HepG2 (cell line): ENCODE data around the gene DOCK1.

ENCODE experiments used
- CHD4 ChIP-seq: fragments of 200-600 bp; sonication (generic); IDR thresholded peaks from 2 replicates; pipeline ENCODE4 v1.7.0; 2017; ENCODE audit warnings: mild to moderate bottlenecking, low read length, borderline replicate concordance
- CREB1 ChIP-seq, 2 experiments: fragments of 450-650 bp in 1 of 2; IDR thresholded peaks; 2 replicates each; pipeline ENCODE4 v1.6.1; 2016 to 2017; ENCODE audit warnings: control low read depth in 1 of 2, mild to moderate bottlenecking in 1 of 2, missing compliant biosample characterization in 1 of 2, missing genetic modification characterization in 1 of 2
- CTCF ChIP-seq: sonication (generic); formaldehyde crosslinking; IDR thresholded peaks from 2 replicates; pipeline ENCODE4 v1.5.0; 2020; ENCODE audit warnings: mild to moderate bottlenecking, missing genetic modification reagents, moderate library complexity
- E2F5 ChIP-seq: sonication (generic); formaldehyde crosslinking; conservative IDR thresholded peaks from 2 replicates; pipeline ENCODE4 v1.4.0; 2020; ENCODE audit warnings: missing genetic modification reagents
- EP300 ChIP-seq, 3 experiments: sonication (generic) in 1 of 3; formaldehyde crosslinking in 1 of 3; IDR thresholded peaks; 2 replicates each; pipeline versions ENCODE4 v1.5.1 to v1.6.1; 2011 to 2020; ENCODE audit warnings: low read depth in 2 of 3, low read length in 2 of 3, borderline replicate concordance in 1 of 3, improper control_type of control experiment in 1 of 3, mild to moderate bottlenecking in 1 of 3, missing genetic modification reagents in 1 of 3, moderate library complexity in 1 of 3
- EZH2 ChIP-seq: conservative IDR thresholded peaks from 2 replicates; pipeline ENCODE4 v1.6.1; 2012; ENCODE audit warnings: mild to moderate bottlenecking, low read depth, low read length, moderate library complexity
- KLF12 ChIP-seq: sonication (generic); formaldehyde crosslinking; IDR thresholded peaks from 2 replicates; pipeline ENCODE4 v1.4.0; 2020; ENCODE audit warnings: missing genetic modification reagents, borderline replicate concordance
- POLR2A ChIP-seq, 2 experiments: IDR thresholded peaks; 2 replicates each; pipeline ENCODE4 v1.6.1; 2011; ENCODE audit warnings: low read depth in 2 of 2, low read length in 2 of 2, mild to moderate bottlenecking in 1 of 2, moderate library complexity in 1 of 2; ENCODE audit not compliant: insufficient read depth in 1 of 2
- RAD21 ChIP-seq: fragments of 450-650 bp; formaldehyde crosslinking; IDR thresholded peaks from 2 replicates; pipeline ENCODE4 v1.5.0; 2020; ENCODE audit warnings: mild to moderate bottlenecking
- ZNF678 ChIP-seq: sonication (generic); formaldehyde crosslinking; IDR thresholded peaks from 2 replicates; pipeline ENCODE4 v1.4.0; 2020; ENCODE audit warnings: mild to moderate bottlenecking, missing genetic modification reagents

GRCh38 chr10:127179612-127180250, 274.5 kb downstream of the DOCK1 start:
- no peak for TF ChIP-seq EP300 (IDR thresholded peaks at IDR 0.05; ENCODE audit: low read depth in 2 of 2, low read length in 2 of 2)
- TF ChIP-seq EP300 (CRISPR knock-in tag; IDR thresholded peaks at IDR 0.05; ENCODE audit: borderline replicate concordance) = no peak
- no peak for TF ChIP-seq EZH2
- TF ChIP-seq CREB1 (IDR thresholded peaks at IDR 0.05) = no peak
- TF ChIP-seq CREB1 (CRISPR knock-in tag; IDR thresholded peaks at IDR 0.05) = no peak
- no peak for TF ChIP-seq E2F5 (CRISPR knock-in tag)
- TF ChIP-seq CTCF (CRISPR knock-in tag) = no peak
- no peak for TF ChIP-seq POLR2A (IDR thresholded peaks at IDR 0.05; ENCODE audit: insufficient read depth in 1 of 2, low read depth in 2 of 2, low read length in 2 of 2)
- no peak for TF ChIP-seq KLF12
- TF ChIP-seq RAD21 (CRISPR knock-in tag) = no peak
- TF ChIP-seq CHD4 = no peak
- no peak for TF ChIP-seq ZNF678 (CRISPR knock-in tag)
